Measurements from ENCODE around the gene BMPR1A.
"Not testable (repeated sequence)": the region's sequence is repeated elsewhere in the genome, so short reads cannot be mapped to it uniquely, and the experiment has no call there.

Gene BMPR1A

GRCh38 chr10:86943316-86944030 is 187.1 kb downstream of the BMPR1A start:
- no peak for DNase-seq

DNA sequence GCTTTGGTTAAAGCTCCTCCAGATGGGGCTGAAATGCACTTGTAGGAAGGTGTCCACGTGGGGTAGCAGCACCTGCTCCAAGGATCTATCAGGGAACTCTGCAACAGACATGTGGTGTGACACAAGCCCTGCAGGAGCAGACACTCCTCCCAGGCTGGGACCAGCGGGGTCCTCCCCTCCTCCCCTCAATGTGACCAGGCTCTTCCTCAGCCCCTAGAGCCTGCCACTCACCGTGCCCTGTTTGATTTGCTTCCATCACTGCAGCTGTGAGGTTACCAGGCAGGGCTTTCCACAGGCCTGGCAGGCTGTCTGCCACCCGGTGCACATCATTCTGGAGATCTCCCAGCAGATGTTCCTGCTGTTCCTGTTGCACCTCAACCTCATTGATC is 187.6 kb downstream of the BMPR1A start:
- DNase-seq: no peak

DNA sequence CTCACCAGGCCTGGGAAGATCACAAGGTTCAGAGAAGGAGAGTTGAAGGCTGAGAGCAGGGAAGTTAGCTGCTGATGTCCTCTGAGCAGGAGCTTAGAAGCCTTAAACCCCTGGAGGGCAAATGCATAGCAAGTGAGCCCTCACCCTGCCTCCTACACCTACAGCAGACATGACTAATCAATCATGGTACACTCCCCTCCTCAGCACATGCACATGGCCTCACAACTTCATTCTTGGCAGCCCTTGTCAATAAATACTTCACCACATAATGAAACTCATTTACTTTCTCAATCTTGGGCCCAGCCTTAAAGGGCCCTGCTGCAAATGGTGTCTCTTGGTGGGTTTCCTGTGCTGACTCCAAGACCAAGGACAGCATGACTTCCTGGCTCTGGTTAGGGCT is 188.1 kb downstream of the BMPR1A start:
- DNase-seq: no peak

DNA sequence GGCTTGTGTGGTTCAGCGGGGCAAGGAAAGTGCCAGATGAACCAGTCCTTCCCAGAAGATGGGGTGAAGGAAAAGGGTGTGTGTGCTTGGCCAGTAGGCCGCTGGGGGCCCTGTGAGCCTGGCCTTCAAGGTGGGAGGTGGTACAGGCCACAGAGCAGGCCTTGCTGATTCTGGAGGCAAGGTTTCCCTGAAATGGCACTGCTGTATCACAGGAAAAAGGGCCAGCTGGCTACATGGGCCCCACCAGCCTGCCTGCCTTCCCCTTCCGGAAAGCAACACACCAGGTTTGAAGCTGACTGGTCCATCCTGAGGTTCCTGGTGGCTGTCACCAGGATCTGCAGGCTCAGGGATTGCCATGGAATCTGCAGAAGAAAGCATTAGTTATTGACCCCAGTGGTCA is 188.5 kb downstream of the BMPR1A start:
- DNase-seq: no peak

DNA sequence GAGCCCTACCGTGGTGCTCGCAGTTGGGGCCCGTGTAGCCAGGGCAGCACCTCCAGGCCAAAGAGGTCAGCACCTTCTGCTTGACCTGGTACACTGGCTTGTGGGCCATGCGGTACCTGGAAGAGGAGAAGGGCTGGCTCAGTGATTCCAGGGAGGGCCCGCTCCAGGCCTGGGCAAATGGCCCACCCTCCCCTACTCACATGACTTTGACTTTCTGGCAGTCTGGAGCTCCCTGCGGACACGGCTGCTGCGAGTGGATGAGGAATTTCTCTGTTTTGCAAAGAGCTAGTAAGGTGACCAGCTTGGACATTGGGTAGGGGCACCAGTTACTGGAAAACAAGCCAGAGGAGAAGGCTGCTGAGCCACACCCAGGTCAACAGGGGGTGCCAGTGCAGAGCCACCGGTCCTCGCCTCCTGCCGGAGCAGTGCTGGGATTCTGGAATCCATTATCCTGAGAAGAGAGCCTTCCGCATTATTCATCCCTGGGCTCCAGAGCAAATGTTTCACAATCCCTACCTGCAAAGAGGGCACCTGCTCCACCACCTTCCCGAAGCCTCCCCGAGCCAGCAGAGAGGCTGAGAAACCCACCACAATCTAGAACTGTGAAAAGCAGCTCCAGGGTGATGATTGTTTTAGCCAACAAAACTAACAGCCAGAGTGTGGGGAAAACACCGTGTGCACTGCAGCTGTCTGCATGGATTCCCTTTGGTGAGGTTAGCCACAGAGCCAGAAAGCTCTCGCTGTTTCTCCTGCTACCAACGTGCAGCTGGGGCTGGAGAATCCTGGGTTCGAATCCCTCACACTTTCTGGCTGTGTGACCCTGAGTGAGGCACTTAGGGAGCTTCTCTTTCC is 189.2 kb downstream of the BMPR1A start:
- no peak for DNase-seq

- no peak for DNase-seq
Observed at GRCh38 chr10:86946213-86947155, 190.1 kb downstream of the BMPR1A start.

- not testable (repeated sequence) for DNase-seq
Observed at GRCh38 chr10:86947806-86948205, 191.4 kb downstream of the BMPR1A start.

- no peak for DNase-seq
Observed at GRCh38 chr10:86950349-86950748, 193.9 kb downstream of the BMPR1A start.

- no peak for DNase-seq
Observed at GRCh38 chr10:86951184-86951761, 194.9 kb downstream of the BMPR1A start.

GRCh38 chr10:86952106-86952505 is 195.7 kb downstream of the BMPR1A start:
- DNase-seq: no peak

DNA sequence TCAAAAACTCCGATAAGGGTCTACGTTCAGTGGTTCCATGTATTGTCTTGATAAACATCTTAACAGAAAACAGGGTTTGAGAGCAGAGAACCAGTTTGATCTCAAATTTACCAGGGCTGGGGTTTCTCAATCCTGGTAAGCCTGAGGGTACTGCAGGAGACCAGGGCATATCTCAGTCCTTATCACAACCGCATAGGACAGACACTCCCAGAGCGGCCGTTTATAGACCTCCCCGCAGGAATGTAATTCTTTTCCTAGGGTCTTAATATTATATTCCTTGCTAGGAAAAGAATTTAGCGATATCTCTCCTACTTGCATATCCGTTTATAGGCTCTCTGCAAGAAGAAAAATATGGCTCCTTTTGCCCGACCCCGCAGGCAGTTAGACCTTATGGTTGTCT is 196.3 kb downstream of the BMPR1A start:
- not testable (repeated sequence) for DNase-seq

GRCh38 chr10:86953747-86954680 is 197.6 kb downstream of the BMPR1A start:
- DNase-seq: no peak

DNA sequence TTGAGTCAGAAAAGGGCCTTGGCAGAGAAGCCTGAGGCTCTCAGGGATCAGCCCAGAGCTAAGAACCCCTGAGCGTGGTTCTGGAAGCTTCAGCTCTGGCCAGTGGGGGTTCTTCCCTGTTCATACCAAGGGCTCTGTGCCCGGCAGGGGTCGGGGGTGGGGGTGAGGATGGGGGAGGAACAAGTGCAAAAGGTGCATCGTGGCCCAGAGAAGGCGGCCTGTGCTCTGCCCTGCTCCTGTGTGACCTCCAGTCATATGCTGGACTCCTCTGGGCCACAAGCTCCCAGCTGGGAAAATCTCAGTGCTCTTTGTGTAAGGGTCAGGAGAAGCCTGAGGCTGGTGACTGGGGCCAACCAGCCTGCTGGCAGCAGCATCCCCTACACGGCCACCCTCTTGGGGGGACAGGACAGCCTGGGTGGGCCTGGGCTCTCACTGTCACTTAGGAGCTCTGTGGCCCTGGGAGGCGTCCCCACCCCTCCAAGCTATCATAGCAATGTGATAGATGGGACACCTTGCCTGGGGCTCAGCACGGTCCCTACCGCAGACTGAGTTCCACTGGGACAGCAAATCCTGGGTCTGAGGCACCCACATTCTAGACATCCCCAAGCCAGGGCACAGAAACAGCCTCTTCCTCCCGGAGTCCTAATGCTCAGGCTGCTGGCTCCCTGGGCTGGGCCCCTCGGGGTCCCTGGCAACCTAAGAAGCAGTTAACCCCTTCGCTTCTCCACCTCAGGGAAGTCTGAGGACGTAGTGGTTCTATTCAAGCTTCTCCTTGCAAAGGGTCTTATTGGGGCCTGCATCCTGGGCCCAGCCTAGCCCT is 198.5 kb downstream of the BMPR1A start:
- no peak for DNase-seq

GRCh38 chr10:86955501-86956194 is 199.2 kb downstream of the BMPR1A start:
- no peak for DNase-seq

GRCh38 chr10:86956195-86956847 is 199.9 kb downstream of the BMPR1A start:
- DNase-seq: no peak

DNA sequence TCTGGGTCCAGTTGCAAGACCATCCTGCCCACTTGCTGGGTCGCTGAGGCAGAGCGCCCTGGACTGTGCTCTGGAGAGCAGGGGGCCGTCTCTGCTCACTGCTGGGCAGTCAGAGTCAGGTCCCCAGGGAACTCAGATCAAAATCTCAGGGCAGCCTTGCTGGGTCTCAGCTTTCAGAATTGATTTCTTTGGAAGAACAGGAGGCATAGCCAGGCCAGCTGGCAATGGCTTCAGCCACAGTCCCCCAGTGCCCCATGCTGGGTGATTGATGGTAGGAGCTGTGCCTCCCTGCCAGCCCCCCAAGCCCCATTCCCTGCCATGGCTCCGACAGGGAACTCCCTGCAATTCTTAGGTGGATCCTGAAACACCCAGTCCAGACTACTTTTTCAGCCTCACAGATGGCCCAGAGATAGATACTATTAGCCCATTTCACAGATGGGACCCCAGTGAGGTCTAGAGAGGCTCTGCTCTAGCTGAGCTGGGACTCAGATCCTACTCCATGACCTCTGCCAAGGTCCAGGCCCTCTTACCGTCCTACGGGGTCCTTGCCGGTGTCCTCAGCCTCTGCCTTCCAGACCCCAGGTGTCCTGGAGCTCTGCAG is 200.5 kb downstream of the BMPR1A start:
- DNase-seq: no peak

DNA sequence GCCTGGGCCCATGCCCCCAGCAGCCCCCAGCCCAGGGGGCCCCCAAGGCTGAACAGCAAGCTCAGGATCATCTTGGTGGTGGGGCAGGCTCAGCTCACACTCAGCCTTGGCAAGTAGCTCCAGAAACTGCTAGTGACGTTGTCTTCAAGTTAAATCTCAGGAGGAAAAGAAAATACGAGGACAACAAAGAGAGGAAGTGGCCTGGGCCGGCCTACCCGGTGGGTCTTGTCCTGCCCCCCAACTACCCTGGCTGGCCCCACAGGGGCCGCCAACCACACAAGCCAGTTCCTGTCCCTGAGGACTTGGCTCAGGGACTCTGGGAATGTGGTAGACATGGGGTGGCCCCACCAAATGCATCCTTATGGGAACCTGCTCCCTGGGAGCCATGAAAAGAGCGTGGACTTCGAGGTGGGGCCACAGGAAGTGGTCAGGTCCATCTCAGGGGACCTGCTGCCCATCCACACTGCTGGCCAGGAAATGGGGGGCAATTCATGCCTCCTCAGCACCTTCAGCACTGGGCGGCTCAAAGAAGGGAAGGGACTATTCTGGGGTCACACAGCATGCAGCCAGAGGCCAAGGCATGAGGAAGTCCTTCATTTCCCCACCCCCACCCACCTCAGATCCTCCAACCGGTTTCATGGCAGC is 201.2 kb downstream of the BMPR1A start, which contains the start of gene MMRN2:
MMRN2 (minus strand) TSS at position 145 of the 645 bp plus-strand sequence; CDS start at position 71, 74 bp downstream.
- DNase-seq: no peak

Data from NCI-H187 (cell line).